Fibroblast of pulmonary artery (primary cell): ENCODE measurements around the gene ANKRD50.

Experiments used
- DNase-seq: peaks from one replicate; pipeline ENCODE4 v3.0.0-alpha.2; 2010; ENCODE audit warnings: low read depth
- H3K4me3 ChIP-seq: replicated peaks from 2 replicates; pipeline ENCODE4 v1.5.1; 2011; ENCODE audit warnings: low read depth, mild to moderate bottlenecking, control low read depth, low read length, moderate library complexity
- TF ChIP-seq, protein P1 (sequence below): IDR thresholded peaks from 2 replicates; pipeline ENCODE4 v1.5.1; 2011; ENCODE audit warnings: mild to moderate bottlenecking, control low read depth, low read length, inconsistent platforms; ENCODE audit errors: missing control alignments

Gene ANKRD50

DNA sequence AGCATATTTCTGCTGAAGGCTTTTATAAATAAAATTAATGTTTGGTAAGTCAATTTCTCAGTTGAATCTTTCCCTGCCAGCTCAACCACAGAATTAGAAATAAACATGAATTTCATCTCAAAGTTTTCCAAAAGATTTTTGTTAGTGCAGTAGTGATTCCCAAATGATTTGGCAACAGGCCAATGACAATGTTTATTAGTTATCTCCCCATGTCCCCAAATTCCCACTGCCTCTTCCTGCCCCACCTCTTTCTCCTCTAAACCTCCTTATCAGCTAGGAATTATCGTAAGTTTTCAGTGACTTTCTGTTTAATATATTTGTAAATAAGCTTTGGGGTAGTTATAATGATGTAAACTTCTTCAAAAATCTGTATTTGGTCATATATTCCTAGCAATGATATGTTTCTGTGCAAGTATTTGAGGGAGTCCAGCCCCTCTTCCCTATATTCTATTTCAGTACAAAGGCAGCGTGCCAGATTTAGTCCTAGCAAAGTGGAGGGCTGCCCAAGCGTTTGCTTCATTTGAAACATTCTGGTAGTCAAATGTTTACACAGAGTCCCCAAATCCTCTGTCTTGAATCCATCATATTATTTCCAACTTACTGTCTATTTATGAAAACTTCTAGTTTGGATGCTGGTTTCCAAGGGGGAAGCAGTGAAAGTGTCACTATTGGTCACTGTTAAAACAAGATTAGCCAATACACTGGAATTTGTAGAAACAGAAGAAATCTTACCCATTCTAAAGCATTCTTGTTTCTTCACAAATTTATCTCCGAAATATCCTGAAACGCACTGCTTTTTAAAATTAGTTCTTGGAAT lies 33.7 kb upstream of the ANKRD50 start:
- TF ChIP-seq, protein P1, sequence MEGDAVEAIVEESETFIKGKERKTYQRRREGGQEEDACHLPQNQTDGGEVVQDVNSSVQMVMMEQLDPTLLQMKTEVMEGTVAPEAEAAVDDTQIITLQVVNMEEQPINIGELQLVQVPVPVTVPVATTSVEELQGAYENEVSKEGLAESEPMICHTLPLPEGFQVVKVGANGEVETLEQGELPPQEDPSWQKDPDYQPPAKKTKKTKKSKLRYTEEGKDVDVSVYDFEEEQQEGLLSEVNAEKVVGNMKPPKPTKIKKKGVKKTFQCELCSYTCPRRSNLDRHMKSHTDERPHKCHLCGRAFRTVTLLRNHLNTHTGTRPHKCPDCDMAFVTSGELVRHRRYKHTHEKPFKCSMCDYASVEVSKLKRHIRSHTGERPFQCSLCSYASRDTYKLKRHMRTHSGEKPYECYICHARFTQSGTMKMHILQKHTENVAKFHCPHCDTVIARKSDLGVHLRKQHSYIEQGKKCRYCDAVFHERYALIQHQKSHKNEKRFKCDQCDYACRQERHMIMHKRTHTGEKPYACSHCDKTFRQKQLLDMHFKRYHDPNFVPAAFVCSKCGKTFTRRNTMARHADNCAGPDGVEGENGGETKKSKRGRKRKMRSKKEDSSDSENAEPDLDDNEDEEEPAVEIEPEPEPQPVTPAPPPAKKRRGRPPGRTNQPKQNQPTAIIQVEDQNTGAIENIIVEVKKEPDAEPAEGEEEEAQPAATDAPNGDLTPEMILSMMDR = no peak
- H3K4me3 ChIP-seq = peak overlapping the region; percentile 2
- peak; percentile 71 for DNase-seq

DNA sequence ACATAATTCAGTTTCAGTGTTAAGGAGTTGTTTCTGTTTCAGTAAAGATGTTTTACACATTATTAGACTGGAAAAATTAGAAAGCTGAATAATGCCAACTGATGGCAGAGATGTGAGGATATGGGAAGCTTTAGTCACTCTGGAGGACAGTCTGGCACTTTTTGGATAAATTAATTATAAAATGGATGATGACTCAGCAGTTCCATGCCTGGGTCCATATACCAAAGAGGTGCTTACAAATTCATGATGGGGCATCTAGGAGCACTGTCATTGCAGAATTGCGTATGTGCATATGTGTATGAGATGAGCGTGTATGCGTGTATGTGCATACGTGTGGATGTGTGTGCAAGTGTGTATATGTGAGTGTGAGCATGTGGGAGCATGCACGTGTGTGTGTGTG lies 31.2 kb upstream of the ANKRD50 start:
- no peak overlapping the region for H3K4me3 ChIP-seq
- no peak for DNase-seq
- TF ChIP-seq, protein P1 = no peak

DNA sequence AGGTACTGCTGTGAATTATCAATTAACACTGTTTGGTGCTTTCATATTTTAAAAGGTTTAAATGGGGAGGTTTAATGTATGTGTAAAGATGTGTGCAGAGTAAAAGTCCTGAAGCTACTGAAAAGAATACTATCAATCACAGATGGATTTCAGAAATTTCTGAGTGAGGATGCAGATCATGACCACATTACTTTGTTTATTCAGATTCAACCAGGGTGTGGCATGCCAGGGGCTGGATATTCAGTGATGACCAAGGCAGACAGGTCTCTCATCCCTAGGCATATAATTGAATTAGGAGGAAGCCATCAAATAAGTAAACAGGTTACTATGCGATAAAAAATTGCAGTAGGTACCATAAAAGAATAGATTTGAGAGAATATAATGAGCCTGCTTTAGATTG lies 28.0 kb upstream of the ANKRD50 start:
- no peak overlapping the region for H3K4me3 ChIP-seq
- TF ChIP-seq, protein P1 = no peak
- no peak for DNase-seq

DNA sequence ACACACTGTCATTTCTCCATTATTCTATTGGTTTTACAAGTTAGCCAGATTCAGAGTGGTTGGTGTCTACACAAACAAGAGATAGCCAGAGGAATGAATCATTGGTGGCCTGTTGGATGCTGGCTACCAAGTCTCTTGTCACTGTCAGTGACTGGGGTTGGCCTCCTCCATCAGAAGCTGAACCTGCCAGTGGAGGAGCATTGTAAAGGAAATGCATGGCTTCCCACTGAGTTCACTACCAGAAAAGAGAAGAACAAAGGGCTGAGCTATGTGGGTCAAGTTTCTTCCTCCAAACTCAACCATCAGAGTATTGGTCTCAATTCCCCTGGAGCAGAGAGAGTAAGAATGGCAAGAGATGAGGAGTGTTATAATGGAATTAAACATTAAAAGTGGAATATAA lies 26.5 kb upstream of the ANKRD50 start:
- TF ChIP-seq, protein P1 = no peak
- H3K4me3 ChIP-seq = no peak overlapping the region
- no peak for DNase-seq

DNA sequence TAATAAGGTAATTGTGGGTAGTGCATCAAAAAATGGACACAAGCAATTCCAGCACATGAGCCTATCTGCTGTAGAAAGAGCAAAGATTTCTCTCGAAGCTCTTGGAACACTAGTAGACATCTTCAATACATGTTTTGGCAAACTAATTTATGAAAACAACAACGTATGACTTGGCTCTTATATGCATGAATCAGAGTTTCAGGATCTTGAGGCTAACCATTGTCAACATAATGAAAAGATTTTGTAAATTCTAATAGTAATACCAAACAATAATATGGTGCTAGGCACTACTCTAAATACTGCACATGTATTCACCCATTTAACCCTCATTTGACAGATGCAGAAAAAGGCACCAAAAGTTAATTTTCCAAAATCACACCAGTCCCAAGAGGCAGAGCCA lies 25.1 kb upstream of the ANKRD50 start:
- peak; percentile 14 for DNase-seq
- H3K4me3 ChIP-seq = no peak overlapping the region
- TF ChIP-seq, protein P1 = no peak

DNA sequence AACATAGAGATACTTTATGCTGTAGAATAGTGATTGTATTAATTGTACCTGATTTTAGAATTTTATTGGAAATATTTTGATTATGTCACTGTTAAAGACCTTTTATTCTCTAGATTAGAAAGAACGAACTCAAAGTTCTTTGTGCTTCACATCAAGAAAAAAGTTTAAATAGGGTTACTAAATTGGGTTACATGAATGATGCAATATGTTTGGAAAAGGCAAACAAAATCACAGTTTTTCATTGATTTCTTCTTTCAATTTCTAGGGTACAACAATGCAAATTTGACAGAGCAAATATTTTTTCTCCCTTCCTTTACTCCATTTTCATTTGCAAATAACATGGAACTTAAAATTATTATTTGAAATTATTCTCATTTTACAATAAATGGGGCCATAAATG lies 24.0 kb upstream of the ANKRD50 start:
- no peak overlapping the region for H3K4me3 ChIP-seq
- DNase-seq = no peak
- TF ChIP-seq, protein P1 = no peak
